ENCODE measurements around the gene BBC3.
A peak's percentile ranks its signal among the peaks of the same experiment; 100 is the strongest.

Gene BBC3

DNA sequence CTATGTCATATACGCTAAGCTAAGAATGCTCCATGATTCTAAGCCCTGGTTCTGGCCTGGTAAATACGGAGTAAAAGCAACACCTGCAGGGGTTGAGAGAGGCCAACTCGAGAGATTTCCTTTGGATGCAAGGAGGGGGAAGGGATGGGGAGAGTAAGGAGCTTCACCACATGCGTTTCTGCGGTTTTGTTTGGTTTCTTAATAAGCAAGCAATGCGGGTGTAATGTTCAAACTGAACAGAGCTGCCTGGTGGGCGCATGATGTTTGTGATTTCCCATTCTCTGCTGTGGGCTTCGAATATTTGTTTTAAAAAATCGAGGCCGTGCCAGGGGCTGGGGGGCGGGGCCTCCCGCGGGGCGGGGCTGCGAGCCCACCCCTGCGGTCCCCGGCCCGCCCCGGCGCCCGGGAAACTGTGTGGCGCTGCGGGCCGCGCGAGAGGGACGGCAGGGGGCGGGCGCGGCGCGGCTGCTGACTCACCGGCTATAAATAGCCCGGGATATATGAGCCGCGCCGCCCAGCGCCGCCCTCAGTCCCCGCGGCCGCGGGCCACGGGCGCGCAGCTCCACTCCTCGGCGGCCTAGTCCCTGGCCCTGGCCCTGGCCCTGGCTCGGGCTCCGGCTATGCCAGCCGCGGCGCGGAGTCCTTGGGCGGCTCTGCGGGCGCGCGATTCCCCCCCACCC is 5.1 kb downstream of the BBC3 start:
- Histone ChIP-seq H3K36me3 (replicated peaks) (peaks cover 16% of the 10 kb centered on the region), H3K27ac (peak overlapping the region; percentile 92), H3K4me3 (ENCODE audit: low read depth, low read length) (peak overlapping the region; percentile 32), H3K27me3 (replicated peaks) (no peaks in the 10 kb centered on the region)
- in situ Hi-C loops (cut with HindIII; ENCODE audit: low pct_ligation_motif_present, low sequenced_read_pairs) = no loop called here
- DNase-seq = peak; percentile 69
- TF ChIP-seq, protein P1, sequence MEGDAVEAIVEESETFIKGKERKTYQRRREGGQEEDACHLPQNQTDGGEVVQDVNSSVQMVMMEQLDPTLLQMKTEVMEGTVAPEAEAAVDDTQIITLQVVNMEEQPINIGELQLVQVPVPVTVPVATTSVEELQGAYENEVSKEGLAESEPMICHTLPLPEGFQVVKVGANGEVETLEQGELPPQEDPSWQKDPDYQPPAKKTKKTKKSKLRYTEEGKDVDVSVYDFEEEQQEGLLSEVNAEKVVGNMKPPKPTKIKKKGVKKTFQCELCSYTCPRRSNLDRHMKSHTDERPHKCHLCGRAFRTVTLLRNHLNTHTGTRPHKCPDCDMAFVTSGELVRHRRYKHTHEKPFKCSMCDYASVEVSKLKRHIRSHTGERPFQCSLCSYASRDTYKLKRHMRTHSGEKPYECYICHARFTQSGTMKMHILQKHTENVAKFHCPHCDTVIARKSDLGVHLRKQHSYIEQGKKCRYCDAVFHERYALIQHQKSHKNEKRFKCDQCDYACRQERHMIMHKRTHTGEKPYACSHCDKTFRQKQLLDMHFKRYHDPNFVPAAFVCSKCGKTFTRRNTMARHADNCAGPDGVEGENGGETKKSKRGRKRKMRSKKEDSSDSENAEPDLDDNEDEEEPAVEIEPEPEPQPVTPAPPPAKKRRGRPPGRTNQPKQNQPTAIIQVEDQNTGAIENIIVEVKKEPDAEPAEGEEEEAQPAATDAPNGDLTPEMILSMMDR (IDR thresholded peaks at IDR 0.05; ENCODE audit: low read depth, low read length, missing control alignments) = peak; percentile 11

DNA sequence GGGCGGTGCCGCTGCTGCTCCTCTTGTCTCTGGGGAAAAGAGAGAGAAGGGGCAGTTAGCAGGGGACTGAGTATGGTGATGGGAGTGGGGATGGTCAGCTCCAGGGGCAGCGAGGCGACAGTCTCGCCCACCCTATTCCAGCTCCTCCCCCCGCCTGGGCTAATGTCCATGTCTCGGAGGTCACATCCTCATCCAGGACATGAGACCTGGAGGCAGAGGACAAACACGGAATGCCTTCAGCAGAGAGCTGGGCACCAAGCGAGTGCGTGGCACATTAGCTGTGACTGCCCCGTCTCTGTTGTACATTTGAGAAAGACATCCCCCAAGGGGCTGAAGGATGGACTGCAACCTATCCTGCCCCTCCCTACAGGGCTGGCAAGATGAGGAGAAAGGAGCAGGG is 9.1 kb downstream of the BBC3 start:
- H3K27me3 ChIP-seq (replicated peaks) = no peaks in the 10 kb centered on the region
- in situ Hi-C loops (cut with HindIII; ENCODE audit: low pct_ligation_motif_present, low sequenced_read_pairs) = no loop called here
- H3K4me3 ChIP-seq (ENCODE audit: low read depth, low read length) = no peak overlapping the region
- TF ChIP-seq, protein P1 (IDR thresholded peaks at IDR 0.05; ENCODE audit: low read depth, low read length, missing control alignments) = no peak
- no peak for DNase-seq
- H3K27ac ChIP-seq = no peak overlapping the region
- peaks cover 27% of the 10 kb centered on the region for H3K36me3 ChIP-seq (replicated peaks)

DNA sequence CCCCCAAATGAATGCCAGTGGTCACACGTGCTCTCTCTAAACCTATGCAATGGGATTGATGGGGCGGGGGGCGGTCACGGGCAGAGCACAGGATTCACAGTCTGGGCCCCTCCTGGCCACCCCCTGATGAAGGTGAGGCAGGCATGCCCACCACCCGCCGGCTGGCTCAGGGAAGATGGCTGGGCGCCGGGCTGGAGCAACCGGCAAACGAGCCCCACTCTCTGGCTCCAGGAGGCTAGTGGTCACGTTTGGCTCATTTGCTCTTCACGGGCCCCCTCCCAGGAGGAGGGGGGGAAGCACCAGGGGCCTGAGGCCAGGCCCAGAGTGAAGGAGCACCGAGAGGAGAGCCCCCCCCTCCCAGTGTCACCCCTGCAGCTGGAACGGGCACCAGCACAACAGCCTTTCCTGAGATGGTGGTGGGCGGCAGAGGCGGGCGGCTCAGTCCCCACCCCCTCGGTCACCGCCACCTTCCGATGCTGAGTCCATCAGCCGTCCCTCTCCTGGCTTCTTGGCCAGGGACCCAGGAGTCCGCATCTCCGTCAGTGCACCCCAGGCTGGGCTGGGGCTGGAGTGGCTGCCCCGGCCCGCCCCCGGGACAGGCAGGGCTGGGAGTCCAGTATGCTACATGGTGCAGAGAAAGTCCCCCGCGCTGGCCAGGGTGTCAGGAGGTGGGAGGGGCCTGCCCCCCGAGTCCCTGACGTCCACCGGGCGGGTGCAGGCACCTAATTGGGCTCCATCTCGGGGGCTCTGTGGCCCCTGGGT is 9.7 kb downstream of the BBC3 start:
- TF ChIP-seq, protein P1 (IDR thresholded peaks at IDR 0.05; ENCODE audit: low read depth, low read length, missing control alignments) = no peak
- no peak overlapping the region for H3K4me3 ChIP-seq (ENCODE audit: low read depth, low read length)
- in situ Hi-C loops (cut with HindIII; ENCODE audit: low pct_ligation_motif_present, low sequenced_read_pairs) = no loop called here
- H3K36me3 ChIP-seq (replicated peaks) = peaks cover 27% of the 10 kb centered on the region
- H3K27ac ChIP-seq = no peak overlapping the region
- H3K27me3 ChIP-seq (replicated peaks) = no peaks in the 10 kb centered on the region
- no peak for DNase-seq

DNA sequence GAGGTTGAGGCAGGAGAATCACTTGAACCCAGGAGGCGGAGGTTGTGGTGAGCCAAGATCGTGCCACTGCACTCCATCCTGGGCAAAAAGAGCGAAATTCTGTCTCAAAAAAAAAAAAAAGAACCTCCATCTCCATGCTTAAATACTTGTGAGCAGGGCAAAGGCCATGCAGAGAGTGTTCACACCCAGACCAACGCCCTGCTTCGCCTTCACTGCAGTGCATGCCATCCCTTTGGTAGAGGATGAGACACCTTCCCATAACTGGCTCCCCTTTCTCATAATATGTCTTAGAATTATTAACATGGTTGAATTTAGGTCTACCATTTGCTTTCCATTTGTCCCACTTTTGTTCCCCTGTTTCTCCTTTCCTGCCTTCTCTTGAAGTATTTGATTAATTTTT is 15.4 kb downstream of the BBC3 start:
- TF ChIP-seq, protein P1 (IDR thresholded peaks at IDR 0.05; ENCODE audit: low read depth, low read length, missing control alignments) = no peak
- in situ Hi-C loops (cut with HindIII; ENCODE audit: low pct_ligation_motif_present, low sequenced_read_pairs) = no loop called here
- no peaks in the 10 kb centered on the region for H3K27me3 ChIP-seq (replicated peaks)
- no peak for DNase-seq
- no peak overlapping the region for H3K27ac ChIP-seq
- no peak overlapping the region for H3K4me3 ChIP-seq (ENCODE audit: low read depth, low read length)
- peaks cover 12% of the 10 kb centered on the region for H3K36me3 ChIP-seq (replicated peaks)

DNA sequence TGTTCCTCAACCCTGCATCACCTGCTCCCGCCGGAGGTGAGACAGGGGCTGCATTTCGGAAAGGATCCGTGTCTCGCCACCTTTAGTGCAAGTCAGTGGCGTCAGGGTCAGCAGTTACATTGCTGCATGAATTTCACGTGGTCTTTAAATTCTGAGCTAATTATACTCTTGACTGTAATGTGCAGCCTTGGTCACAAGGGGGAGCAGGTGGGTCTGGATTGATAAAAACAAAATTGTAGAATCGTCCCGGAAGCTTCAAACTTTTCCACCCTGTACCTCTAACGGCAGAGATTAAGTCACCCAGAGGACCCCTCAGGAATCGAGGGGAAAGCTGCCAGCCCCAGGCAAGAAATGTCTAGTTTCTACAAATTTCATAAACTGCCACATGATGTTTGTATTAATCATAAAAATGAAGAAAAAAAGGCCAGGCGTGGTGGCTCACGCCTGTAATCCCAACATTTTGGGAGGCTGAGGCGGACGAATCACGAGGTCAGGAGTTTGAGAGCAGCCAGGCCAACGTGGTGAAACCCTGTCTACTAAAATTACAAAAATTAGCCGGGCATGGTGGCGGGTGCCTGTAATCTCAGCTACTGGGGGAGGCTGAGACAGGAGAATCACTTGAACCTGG is 20.2 kb downstream of the BBC3 start:
- H3K36me3 ChIP-seq (replicated peaks) = peaks cover 44% of the 10 kb centered on the region
- H3K4me3 ChIP-seq (ENCODE audit: low read depth, low read length) = no peak overlapping the region
- in situ Hi-C loops (cut with HindIII; ENCODE audit: low pct_ligation_motif_present, low sequenced_read_pairs) = no loop called here

More for the DNA sequence above, 20.2 kb downstream of the BBC3 start:
- Histone ChIP-seq H3K27me3 (replicated peaks) (no peaks in the 10 kb centered on the region), H3K27ac (peak overlapping the region; percentile 68)
- TF ChIP-seq, protein P1 (IDR thresholded peaks at IDR 0.05; ENCODE audit: low read depth, low read length, missing control alignments) = peak; percentile 86
- DNase-seq = peak; percentile 86

Measured in brain microvascular endothelial cell (primary cell).